ENCODE measurements around the gene ALDH3B2.

GRCh38 chr11:67694875-67695555 lies 20.6 kb upstream of the ALDH3B2 start:
- TF ChIP-seq POLR2A (IDR thresholded peaks at IDR 0.05): no peak
- TF ChIP-seq CTCF (IDR thresholded peaks at IDR 0.05): no peak

Measured in uterus (tissue), 2 donors.